Muscle of back (tissue), 13 donors: Measurements from ENCODE around the gene ZSCAN18. TPM values are rescaled to one million over a fixed set of nuclear protein-coding genes. Genes with fewer than 3 reads are reported as not detected.
"Not testable (repeated sequence)": the region's sequence is repeated elsewhere in the genome, so short reads cannot be mapped to it uniquely, and the experiment has no call there.

Experiments
- DNase-seq, 3 donors: peaks; one replicate each; pipeline versions ENCODE4 v3.0.0 to v3.0.0-alpha.2; 2013
- long read RNA-seq, 9 donors: transcript quantifications; one replicate each; lab custom pipeline, GENCODE V29; 2026
- polyA plus RNA-seq, 10 donors: library from polyadenylated mRNA; unstranded; fragments of 120-200 nt; gene quantifications; one replicate each; pipeline ENCODE4 v1.2.1, GENCODE V29; 2013; ENCODE audit not compliant: insufficient read length in 10 of 10

ZSCAN18 gene, protein sequence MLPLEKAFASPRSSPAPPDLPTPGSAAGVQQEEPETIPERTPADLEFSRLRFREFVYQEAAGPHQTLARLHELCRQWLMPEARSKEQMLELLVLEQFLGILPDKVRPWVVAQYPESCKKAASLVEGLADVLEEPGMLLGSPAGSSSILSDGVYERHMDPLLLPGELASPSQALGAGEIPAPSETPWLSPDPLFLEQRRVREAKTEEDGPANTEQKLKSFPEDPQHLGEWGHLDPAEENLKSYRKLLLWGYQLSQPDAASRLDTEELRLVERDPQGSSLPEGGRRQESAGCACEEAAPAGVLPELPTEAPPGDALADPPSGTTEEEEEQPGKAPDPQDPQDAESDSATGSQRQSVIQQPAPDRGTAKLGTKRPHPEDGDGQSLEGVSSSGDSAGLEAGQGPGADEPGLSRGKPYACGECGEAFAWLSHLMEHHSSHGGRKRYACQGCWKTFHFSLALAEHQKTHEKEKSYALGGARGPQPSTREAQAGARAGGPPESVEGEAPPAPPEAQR
- 10 to 100 TPM; 50.1 to 66.8 (median 56.6) TPM for polyA plus RNA-seq
- long read RNA-seq, donor 1, transcript ZSCAN18-217 (7 exons, 2,190 nt), result major isoform, 7 of 22 reads
- long read RNA-seq, donor 1, partial matches to known transcripts, result 12 of 22 reads
- long read RNA-seq, donor 1, other reads (novel, unspliced or antisense), result 0 of 22 reads
- long read RNA-seq, donor 2, transcript ZSCAN18-217 (7 exons, 2,190 nt), result major isoform, 6 of 8 reads
- long read RNA-seq, donor 2, partial matches to known transcripts, result 0 of 8 reads
- long read RNA-seq, donor 2, other reads (novel, unspliced or antisense), result 0 of 8 reads
- long read RNA-seq, donor 3, partial matches to known transcripts, result 0 of 1 reads
- long read RNA-seq, donor 3, other reads (novel, unspliced or antisense), result 0 of 1 reads
- long read RNA-seq, donor 4, partial matches to known transcripts, result 11 of 16 reads
- long read RNA-seq, donor 4, other reads (novel, unspliced or antisense), result 0 of 16 reads
- long read RNA-seq, donor 5, full-length matches to known transcripts, result 19 of 19 reads
- long read RNA-seq, donor 5, partial matches to known transcripts, result 0 of 19 reads
- long read RNA-seq, donor 5, other reads (novel, unspliced or antisense), result 0 of 19 reads
- long read RNA-seq, donor 6, full-length matches to known transcripts, result 11 of 32 reads
- long read RNA-seq, donor 6, partial matches to known transcripts, result 21 of 32 reads
- long read RNA-seq, donor 6, other reads (novel, unspliced or antisense), result 0 of 32 reads
- long read RNA-seq, donor 7, full-length matches to known transcripts, result 7 of 7 reads
- long read RNA-seq, donor 7, partial matches to known transcripts, result 0 of 7 reads
- long read RNA-seq, donor 7, other reads (novel, unspliced or antisense), result 0 of 7 reads
- long read RNA-seq, donor 8, transcript ZSCAN18-217 (7 exons, 2,190 nt), result major isoform, 6 of 7 reads
- long read RNA-seq, donor 8, partial matches to known transcripts, result 0 of 7 reads
- long read RNA-seq, donor 8, other reads (novel, unspliced or antisense), result 0 of 7 reads
- long read RNA-seq, donor 9, partial matches to known transcripts, result 0 of 2 reads
- long read RNA-seq, donor 9, other reads (novel, unspliced or antisense), result 0 of 2 reads

DNA sequence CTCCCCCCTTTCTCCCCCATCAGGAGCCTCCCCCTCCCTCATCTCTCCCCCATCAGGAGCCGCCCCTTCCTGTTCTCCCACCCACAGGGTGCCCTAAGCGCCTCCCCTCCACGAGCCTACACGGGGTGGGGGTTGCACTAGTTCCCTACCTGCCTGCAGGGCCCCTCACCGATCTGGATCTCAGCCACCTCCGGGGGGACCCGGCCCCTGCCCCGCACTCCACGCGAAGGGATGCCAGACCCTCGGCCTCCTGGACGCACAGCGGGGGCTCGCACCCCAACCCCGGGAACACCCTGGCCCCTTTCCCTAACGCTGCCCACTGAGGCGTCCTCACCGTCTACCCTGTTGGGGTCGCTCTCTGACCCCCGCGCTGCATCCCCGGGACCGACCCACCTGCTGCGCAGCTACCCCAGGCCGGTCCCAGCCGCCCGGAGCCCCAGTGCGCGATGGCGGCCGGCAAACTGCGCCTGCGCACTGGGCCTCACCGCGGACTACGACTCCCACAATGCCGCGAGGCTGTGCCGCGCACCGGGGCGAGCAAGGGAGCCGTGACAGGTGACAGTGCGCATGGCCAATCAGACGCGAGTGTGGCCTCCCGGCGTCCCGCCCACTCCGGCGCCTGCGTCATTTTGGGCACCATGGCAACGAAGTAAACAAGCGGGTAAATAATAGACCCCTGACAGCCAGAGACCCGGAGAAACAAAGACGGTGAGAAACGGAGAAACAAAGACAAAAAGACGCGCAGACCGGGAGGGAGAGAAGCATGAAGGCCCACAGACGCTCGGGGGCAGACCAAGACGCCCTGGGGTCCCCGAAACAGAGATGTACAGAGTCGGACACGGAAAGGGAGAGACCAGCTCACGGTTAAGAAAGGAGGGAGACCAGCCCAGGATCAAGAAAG lies at the start of gene ZSCAN18:
TSS of gene ZSCAN18 (minus strand) at position 451 of the 901 bp plus-strand sequence. CDS start 7,964 bp downstream, outside the sequence.
- peak; percentile 97 to 99 (median 99) for DNase-seq

DNA sequence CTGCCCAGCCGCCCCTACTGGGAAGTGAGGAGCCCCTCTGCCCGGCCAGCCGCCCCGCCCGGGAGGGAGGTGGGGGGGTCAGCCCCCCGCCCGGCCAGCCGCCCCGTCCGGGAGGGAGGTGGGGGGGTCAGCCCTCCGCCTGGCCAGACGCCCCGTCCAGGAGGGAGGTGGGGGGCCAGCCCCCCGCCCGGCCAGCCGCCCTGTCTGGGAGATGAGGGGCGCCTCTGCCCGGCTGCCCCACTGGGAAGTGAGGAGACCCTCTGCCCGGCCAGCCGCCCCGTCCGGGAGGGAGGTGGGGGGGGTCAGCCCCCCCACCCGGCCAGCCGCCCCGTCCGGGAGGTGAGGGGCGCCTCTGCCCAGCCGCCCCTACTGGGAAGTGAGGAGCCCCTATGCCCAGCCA lies 49.4 kb upstream of the ZSCAN18 start:
- DNase-seq, result not testable (repeated sequence)

DNA sequence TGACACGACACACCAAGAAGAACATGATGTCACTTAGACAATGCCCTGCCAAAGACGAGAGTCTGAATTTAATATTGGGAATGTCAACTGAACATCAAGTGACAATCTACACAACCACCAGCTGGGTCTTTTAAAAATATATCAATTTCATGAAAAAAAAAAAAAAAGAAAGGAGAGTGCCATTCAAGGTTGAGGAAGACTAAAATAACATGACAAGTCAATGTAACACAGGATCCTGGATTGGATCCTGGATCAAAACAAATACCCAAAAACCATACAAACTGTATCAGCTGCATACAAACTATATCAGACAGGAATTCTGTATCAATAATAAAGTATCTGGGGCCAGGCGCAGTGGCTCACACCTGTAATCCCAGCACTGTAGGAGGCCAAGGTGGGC lies 47.8 kb upstream of the ZSCAN18 start:
- DNase-seq, result no peak

DNA sequence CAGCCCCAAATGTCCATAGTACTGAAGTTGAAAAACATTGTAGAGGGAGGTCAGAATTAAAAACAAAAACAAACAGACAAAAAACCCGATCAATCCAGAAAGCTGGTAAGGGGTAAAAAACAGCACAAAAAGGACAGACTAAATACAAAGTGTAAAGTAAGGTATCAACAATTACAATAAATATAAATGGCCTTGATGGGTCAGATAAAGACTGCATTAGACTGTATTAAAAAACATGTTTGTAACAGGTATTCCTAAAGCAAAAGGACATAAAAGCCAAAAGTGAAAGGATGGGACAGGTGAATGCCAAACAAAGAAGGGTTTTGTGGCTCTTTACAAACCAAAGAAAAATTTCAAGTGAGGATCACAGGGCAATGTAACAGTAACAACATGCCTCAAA lies 36.2 kb upstream of the ZSCAN18 start:
- DNase-seq, result no peak

DNA sequence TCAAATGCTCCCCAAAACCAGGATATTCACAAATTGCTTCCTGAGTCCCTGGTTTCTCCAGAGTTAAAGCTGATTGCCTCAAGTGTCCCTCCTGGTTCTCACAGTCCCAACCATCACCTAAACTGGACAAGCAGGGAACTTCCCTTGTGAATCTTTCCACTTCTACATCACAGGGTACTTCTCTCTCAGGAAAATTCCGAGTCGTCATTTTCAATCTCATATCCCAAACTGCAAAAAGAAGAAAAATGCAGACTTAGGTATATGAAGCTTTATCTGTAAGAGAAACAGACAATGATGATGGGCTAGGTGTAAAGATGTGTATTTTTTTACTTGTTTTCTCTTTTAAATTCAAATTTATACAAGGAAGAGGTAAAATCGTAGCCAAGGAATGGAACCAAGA lies 31.3 kb upstream of the ZSCAN18 start:
- no peak for DNase-seq

DNA sequence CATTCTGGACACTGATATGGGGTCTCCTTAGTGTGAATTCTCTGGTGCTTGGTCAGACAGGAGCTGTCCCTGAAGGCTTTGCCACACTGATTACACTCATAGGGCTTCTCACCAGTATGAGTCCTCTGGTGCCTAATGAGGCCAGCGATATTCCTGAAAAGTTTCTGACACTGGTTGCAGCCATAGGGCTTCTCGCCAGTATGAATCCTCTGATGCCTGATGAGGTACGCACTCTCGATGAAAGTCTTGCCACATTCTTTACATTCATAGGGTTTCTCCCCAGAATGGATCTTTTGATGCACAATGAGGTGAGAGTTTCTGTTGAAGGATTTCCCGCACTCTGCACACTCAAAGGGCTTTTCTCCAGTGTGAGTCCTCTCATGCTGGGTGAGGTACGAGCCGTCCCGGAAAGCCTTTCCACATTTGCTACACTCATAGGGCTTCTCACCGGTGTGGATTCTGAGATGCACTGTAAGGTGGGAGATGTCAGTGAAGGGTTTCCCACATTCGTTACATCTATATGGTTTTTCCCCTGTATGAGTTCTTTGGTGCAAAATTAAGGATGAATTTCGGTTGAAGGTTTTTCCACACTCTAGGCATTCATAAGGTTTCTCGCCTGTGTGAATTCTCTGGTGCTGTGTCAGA lies 30.1 kb upstream of the ZSCAN18 start:
- no peak for DNase-seq

DNA sequence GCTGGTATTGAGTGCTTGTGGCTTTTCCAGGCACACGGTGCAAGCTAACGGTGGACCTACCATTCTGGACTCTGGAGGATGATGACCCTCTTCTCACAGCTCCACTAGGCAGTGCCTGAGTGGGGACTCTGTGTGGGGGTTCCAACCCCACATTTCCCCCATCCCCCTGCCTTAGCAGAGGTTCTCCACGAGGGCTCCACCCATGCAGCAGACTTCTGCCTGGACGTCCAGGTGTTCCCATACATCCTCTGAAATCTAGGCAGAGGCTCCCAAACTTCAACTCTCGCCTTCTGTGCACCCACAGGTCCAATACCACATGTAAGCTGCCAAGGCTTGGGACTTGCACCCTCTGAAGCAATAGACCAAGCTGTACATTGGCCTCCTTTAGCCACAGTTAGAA lies 25.3 kb upstream of the ZSCAN18 start:
- no peak for DNase-seq

DNA sequence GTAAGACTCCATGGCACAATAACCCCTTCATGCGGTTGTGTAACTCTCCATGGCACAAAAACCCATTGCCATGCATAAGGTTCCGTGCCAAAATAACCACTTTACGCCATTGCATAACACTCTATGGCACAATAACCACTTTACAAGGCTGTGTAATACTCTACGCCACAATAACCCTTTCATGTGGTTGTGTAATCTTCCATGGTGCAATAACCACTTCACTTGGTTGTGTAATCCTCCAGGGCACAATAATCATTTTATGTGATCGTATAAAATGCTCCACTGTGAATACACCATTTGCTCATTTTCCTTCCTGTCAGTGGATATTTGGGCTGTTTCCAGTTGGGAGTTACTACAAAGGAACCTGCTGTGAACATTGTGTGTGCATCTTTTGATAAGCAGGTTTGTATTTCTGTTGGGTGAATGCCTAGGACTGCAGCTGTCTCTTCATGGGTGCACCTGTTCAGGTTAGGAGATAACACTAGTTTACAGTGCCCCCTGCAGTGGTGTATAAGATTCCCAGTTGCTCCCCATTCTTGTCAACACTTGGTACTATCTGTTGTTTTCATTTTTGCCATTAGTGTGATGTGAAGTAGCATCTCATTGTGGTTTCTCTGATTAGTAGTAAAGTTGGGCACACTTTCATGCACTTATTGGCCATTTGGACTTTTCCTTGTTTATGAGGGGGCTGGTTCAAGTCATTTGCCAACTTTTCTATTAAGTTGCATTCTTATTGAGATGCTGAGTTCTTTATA lies 21.1 kb upstream of the ZSCAN18 start:
- DNase-seq, result no peak

DNA sequence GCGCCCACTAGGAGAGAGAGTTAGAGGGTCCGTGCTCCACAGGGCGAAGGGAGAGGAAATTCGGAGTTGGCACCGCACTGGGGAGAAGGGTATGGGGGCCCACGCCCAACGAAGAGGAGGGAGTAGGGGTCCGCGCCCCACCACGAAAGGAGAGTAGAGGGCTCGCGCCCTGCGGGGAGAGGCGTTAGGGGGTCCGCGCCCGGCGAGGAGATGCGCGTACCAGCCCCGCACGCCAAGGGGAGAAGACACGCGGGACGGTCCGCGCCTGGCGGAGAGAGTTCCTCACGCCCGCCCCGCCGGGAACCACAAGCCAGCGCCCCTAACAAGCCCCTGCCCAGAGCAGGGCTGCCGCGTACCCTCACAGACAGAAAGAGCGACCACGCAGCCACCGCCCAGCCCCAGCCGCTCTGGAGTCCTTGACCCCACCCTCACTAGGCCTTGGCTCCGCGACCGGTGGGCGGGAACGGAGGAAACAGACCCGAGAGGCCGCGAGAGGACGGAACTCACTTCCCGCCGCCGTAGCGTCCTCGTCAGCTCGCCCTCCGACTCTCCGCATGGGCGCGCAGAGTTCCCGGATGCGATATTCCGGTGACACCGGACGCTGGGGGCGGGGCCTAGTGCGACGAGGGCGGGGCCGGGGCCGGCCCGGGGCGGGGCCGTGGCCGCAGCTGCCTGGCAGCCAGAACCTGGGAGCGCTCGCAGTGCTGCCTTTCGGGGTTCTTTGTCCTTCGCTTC lies 20.0 kb upstream of the ZSCAN18 start:
- peak; percentile 2 to 55 (median 29) for DNase-seq

DNA sequence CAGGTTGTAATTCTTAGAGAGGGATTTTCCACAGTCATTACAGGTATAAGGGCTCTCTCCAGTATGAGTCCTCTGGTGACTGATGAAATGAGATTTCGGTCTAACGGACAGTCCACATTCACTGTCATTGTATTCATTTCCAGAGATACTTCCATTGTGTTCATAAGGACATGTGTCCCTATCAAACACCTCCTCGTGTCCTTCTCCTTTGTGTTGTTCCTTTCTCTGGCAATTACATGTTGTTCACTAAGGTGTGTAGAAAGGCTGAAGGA lies 10.5 kb upstream of the ZSCAN18 start:
- no peak for DNase-seq

DNA sequence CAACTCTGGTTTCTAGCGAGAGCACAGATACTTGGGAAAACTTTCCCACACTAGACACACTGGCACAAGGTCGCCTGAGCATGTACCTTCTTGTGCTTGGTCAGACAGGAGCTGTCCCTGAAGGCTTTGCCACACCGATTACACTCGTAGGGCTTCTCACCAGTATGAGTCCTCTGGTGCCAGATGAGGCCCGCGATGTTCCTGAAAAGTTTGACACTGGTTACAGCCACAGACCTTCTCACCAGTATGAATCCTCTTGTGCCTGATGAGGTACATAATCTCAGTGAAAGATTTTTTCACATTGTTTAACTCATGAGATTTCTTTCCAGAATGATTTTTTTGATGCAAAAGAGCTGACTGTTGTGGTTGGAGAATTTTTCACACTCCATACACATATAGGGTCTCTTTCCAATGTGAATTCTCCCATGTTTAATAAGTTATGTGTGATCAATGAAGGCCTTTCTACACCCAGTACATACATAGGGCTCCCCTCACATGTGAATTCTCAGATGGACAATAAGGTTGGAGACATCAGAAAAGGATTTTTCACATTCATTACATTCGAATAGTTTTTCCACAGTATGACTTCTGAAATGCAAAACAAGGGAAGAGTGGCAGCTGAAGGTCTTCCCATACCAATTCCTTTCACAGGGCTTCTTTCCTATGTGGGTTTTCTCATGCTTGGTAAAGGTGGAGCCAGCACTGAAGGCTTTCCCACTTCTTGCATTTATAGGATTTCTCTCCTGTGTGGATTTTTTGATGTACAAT lies 9.9 kb upstream of the ZSCAN18 start:
- DNase-seq, result no peak

DNA sequence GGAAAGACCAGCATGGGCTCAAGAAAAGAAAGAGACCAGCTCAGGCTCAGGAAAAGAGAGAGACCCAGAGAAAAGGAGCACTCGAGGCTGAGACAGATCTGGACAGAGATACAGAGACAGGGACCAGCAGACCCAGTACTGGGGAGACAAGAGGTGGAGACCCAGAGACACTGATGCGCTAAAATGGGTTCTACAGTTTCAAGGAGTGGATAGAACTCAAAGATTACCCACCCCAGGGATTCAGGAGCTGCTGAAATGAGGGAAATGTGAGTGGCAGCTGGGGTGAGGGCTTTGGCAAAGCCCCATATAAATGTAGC lies 609 bp upstream of the ZSCAN18 start:
- no peak for DNase-seq

DNA sequence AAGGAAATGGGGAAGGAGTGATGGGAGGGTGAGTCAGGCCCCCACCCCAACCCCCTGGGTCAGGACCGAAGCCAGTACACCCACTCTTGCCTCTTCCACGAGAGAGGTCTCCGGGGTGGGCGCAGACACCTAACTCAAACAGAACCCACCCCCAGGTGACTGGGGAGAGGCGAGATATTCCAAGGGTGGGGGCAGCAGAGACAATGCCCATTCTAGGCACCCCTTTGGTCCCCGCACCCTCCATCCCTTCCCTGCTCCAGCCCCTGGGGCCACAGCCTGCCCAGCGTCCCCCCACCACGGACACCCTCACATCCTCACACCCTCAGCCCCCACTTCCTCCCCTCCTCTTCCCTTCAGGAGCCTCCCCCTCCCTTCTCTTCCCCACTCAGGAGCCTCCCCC lies 682 bp downstream of the ZSCAN18 start:
- DNase-seq, result no peak

DNA sequence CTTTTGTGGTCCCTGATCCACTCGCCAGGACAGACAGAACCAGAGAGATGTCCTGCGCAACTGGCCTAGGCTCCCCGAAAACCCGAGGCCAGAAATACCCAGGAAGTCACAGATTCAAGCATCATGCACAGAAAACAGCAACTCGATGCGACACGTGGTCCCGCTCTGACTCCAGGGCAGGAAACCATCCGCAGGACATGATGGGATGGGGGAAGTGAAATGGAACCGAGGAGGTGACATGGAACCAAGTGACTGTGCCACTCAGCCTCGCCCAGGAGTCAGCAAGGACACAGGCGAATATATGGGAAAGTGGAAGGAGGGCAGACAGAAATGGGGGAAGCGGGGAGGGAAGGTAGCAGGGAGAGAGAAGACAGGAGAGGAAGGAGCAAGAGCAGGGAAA lies 1.1 kb downstream of the ZSCAN18 start:
- DNase-seq, result no peak

DNA sequence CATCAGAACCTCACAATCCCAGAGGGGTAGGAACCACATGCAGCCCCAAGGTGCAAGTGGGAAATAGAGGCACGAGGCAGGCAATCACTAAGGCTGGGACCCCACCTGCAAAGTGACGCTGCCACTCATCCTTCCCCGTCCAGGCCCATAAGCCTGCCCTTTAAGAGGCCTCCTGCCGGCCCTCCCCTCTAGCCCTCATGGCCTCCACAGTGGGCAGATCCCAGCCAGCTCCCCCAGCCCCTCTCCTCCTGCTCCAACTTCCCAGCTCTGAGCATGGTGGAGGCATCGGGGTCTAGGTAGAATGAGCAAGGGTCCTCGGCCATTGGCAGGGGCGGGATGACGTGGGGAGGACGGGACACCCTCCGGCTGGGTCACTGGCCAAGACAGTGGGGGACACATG lies 2.7 kb downstream of the ZSCAN18 start:
- no peak for DNase-seq

DNA sequence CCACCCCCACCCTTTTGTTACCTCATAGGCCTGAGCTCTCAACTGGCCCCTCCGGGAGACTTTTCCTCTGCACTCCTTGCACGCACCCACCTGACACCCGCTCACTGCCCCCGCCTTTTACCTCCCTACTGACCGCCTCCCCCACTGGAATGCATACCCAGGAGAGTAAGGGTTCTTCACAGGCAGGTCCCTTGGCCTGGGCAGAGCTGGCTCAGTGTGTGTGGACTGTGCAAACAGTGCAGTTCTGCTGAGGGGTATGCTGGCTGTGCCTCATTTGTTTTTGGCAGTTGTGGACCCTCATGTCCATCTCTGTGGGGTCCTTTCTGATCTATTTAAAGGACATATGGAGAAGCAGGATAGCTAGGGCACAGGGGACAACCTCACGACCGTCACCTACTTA lies 5.0 kb downstream of the ZSCAN18 start:
- DNase-seq, result no peak

DNA sequence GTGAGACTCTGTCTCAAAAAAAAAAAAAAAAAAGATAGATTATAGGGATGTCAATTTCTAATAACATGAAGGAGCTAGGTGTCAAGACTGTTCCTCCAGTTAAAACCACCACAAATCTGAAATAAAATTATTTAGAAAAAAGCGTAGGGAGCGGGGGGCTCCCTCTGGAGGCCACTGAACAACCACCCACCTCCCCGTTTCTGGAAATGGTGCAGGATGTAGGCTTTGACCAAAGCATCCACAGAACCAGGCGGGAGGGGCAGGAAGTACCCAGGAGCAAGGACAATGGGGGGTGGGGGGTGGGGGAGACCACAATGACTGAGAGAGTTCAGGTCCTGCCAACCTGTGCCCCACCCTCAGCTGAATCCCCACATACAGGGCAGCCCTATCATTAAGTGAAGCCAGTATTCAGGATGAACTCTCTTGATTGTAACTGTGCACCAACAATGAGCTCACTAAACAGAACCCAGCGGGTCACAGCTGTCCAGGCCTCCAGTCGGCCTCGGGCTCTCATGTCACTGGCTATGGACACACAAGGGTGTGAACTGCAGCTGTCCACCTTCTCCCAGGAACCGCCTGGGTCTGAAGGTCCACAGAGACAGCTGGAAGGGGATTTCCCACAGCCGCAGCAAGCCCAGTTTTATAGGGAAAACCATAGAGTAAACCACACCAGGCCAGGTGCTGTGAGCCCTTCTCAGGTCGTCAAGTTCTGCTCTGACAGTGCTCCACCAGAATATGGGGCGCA lies 6.6 kb downstream of the ZSCAN18 start:
- DNase-seq, result peak; percentile 17 to 37 (median 19)
